ENCODE data around the gene VCAM1.

VCAM1 gene, protein sequence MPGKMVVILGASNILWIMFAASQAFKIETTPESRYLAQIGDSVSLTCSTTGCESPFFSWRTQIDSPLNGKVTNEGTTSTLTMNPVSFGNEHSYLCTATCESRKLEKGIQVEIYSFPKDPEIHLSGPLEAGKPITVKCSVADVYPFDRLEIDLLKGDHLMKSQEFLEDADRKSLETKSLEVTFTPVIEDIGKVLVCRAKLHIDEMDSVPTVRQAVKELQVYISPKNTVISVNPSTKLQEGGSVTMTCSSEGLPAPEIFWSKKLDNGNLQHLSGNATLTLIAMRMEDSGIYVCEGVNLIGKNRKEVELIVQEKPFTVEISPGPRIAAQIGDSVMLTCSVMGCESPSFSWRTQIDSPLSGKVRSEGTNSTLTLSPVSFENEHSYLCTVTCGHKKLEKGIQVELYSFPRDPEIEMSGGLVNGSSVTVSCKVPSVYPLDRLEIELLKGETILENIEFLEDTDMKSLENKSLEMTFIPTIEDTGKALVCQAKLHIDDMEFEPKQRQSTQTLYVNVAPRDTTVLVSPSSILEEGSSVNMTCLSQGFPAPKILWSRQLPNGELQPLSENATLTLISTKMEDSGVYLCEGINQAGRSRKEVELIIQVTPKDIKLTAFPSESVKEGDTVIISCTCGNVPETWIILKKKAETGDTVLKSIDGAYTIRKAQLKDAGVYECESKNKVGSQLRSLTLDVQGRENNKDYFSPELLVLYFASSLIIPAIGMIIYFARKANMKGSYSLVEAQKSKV

GRCh38 chr1:100719490-100719889 lies at the start of gene VCAM1:
Gene VCAM1, plus strand, starts transcription at chr1:100719742. Its CDS starts 119 bp downstream, at chr1:100719861.
- Histone ChIP-seq H3K36me3 (ENCODE audit: insufficient read depth, low read depth, low read length) (no peaks in the 10 kb centered on the region), H3K4me1 (ENCODE audit: insufficient read depth, low read length) (peaks cover 7% of the 10 kb centered on the region; the same call in 1 of the 2 replicates), H3K4me3 (ENCODE audit: low read length) (peak within 1 kb of the TSS; percentile 27; the same call in 1 of the 2 replicates), H3K9me3 (ENCODE audit: insufficient read depth, low read depth, low read length) (no peaks in the 10 kb centered on the region), H3K27me3 (ENCODE audit: insufficient read depth, low read length) (no peaks in the 10 kb centered on the region; the same call in 1 of the 2 replicates), H3K9ac (ENCODE audit: low read depth, low read length) (peak within 1 kb of the TSS; percentile 1; the same call in 1 of the 2 replicates), H3K27ac (ENCODE audit: low read length) (no peak within 1 kb of the TSS)

DNA sequence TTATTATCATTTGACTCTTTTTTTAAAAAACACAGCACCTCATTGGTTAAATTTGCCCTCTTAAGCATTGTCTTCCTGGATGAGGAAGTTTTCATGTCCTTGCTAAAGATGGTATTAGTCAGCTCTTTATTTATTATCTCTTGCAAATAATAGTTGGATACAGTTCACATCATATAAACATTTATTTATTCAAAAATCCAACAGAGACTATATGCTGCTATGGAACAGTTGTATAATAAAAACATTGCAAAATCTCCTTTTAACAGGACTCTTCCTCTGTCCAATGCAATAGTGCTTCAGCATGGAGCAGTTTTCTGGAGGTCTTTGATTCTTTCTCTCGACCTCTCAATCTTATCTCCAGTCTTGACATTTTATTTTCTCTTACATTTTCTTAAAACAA lies 49.5 kb upstream of the VCAM1 start:
- no peaks in the 10 kb centered on the region for H3K27me3 ChIP-seq (ENCODE audit: insufficient read depth, low read length)
- no peak overlapping the region for H3K9ac ChIP-seq (ENCODE audit: low read depth, low read length)
- H3K4me3 ChIP-seq (ENCODE audit: low read length) = no peak overlapping the region
- no peaks in the 10 kb centered on the region for H3K36me3 ChIP-seq (ENCODE audit: insufficient read depth, low read depth, low read length)
- no peaks in the 10 kb centered on the region for H3K4me1 ChIP-seq (ENCODE audit: insufficient read depth, low read length)
- no peak overlapping the region for H3K27ac ChIP-seq (ENCODE audit: low read length)
- peaks cover 13% of the 10 kb centered on the region; the same call in 1 of the 2 replicates for H3K9me3 ChIP-seq (ENCODE audit: insufficient read depth, low read depth, low read length)

- no peak overlapping the region for H3K27ac ChIP-seq (ENCODE audit: low read length)
- H3K27me3 ChIP-seq (ENCODE audit: insufficient read depth, low read length) = no peaks in the 10 kb centered on the region
- H3K4me3 ChIP-seq (ENCODE audit: low read length) = no peak overlapping the region
These were observed 47.9 kb upstream of the VCAM1 start for GRCh38 chr1:100671601-100672000.

GRCh38 chr1:100683448-100684349 lies 35.8 kb upstream of the VCAM1 start:
- Histone ChIP-seq H3K4me3 (ENCODE audit: low read length) (no peak overlapping the region), H3K27ac (ENCODE audit: low read length) (no peak overlapping the region)

More at GRCh38 chr1:100671601-100672000, 47.9 kb upstream of the VCAM1 start:
- H3K9me3 ChIP-seq (ENCODE audit: insufficient read depth, low read depth, low read length) = peaks cover 13% of the 10 kb centered on the region; the same call in 1 of the 2 replicates
- H3K4me1 ChIP-seq (ENCODE audit: insufficient read depth, low read length) = no peaks in the 10 kb centered on the region
- no peak overlapping the region for H3K9ac ChIP-seq (ENCODE audit: low read depth, low read length)
- no peaks in the 10 kb centered on the region for H3K36me3 ChIP-seq (ENCODE audit: insufficient read depth, low read depth, low read length)

GRCh38 chr1:100699744-100700143 lies 19.8 kb upstream of the VCAM1 start:
- no peaks in the 10 kb centered on the region; the same call in none of the 2 replicates for H3K9me3 ChIP-seq (ENCODE audit: insufficient read depth, low read depth, low read length)
- H3K27ac ChIP-seq (ENCODE audit: low read length) = no peak overlapping the region
- H3K4me1 ChIP-seq (ENCODE audit: insufficient read depth, low read length) = peaks cover 4% of the 10 kb centered on the region; the same call in 1 of the 2 replicates
- H3K9ac ChIP-seq (ENCODE audit: low read depth, low read length) = no peak overlapping the region
- no peak overlapping the region for H3K4me3 ChIP-seq (ENCODE audit: low read length)
- no peaks in the 10 kb centered on the region for H3K27me3 ChIP-seq (ENCODE audit: insufficient read depth, low read length)
- H3K36me3 ChIP-seq (ENCODE audit: insufficient read depth, low read depth, low read length) = no peaks in the 10 kb centered on the region

More at GRCh38 chr1:100683448-100684349, 35.8 kb upstream of the VCAM1 start:
- Histone ChIP-seq H3K4me1 (ENCODE audit: insufficient read depth, low read length) (no peaks in the 10 kb centered on the region), H3K36me3 (ENCODE audit: insufficient read depth, low read depth, low read length) (no peaks in the 10 kb centered on the region), H3K27me3 (ENCODE audit: insufficient read depth, low read length) (no peaks in the 10 kb centered on the region), H3K9me3 (ENCODE audit: insufficient read depth, low read depth, low read length) (no peaks in the 10 kb centered on the region), H3K9ac (ENCODE audit: low read depth, low read length) (no peak overlapping the region)

GRCh38 chr1:100700586-100700985 lies 19.0 kb upstream of the VCAM1 start:
- no peaks in the 10 kb centered on the region for H3K27me3 ChIP-seq (ENCODE audit: insufficient read depth, low read length)

GRCh38 chr1:100703052-100703451 lies 16.5 kb upstream of the VCAM1 start:
- Histone ChIP-seq H3K27me3 (ENCODE audit: insufficient read depth, low read length) (no peaks in the 10 kb centered on the region), H3K4me1 (ENCODE audit: insufficient read depth, low read length) (peaks cover 4% of the 10 kb centered on the region; the same call in 1 of the 2 replicates), H3K36me3 (ENCODE audit: insufficient read depth, low read depth, low read length) (no peaks in the 10 kb centered on the region), H3K9me3 (ENCODE audit: insufficient read depth, low read depth, low read length) (no peaks in the 10 kb centered on the region), H3K27ac (ENCODE audit: low read length) (no peak overlapping the region), H3K9ac (ENCODE audit: low read depth, low read length) (no peak overlapping the region), H3K4me3 (ENCODE audit: low read length) (no peak overlapping the region)

More at GRCh38 chr1:100700586-100700985, 19.0 kb upstream of the VCAM1 start:
- Histone ChIP-seq H3K9me3 (ENCODE audit: insufficient read depth, low read depth, low read length) (no peaks in the 10 kb centered on the region; the same call in 1 of the 2 replicates), H3K27ac (ENCODE audit: low read length) (no peak overlapping the region), H3K4me1 (ENCODE audit: insufficient read depth, low read length) (peaks cover 4% of the 10 kb centered on the region; the same call in 1 of the 2 replicates), H3K36me3 (ENCODE audit: insufficient read depth, low read depth, low read length) (no peaks in the 10 kb centered on the region), H3K9ac (ENCODE audit: low read depth, low read length) (no peak overlapping the region), H3K4me3 (ENCODE audit: low read length) (no peak overlapping the region)

GRCh38 chr1:100703716-100704115 lies 15.8 kb upstream of the VCAM1 start:
- Histone ChIP-seq H3K4me1 (ENCODE audit: insufficient read depth, low read length) (peaks cover 4% of the 10 kb centered on the region; the same call in 1 of the 2 replicates), H3K36me3 (ENCODE audit: insufficient read depth, low read depth, low read length) (no peaks in the 10 kb centered on the region), H3K27me3 (ENCODE audit: insufficient read depth, low read length) (no peaks in the 10 kb centered on the region), H3K9ac (ENCODE audit: low read depth, low read length) (no peak overlapping the region), H3K4me3 (ENCODE audit: low read length) (no peak overlapping the region), H3K27ac (ENCODE audit: low read length) (no peak overlapping the region), H3K9me3 (ENCODE audit: insufficient read depth, low read depth, low read length) (no peaks in the 10 kb centered on the region)

GRCh38 chr1:100704473-100704872 lies 15.1 kb upstream of the VCAM1 start:
- Histone ChIP-seq H3K9me3 (ENCODE audit: insufficient read depth, low read depth, low read length) (no peaks in the 10 kb centered on the region), H3K4me3 (ENCODE audit: low read length) (no peak overlapping the region), H3K4me1 (ENCODE audit: insufficient read depth, low read length) (peaks cover 4% of the 10 kb centered on the region; the same call in 1 of the 2 replicates), H3K9ac (ENCODE audit: low read depth, low read length) (no peak overlapping the region), H3K27ac (ENCODE audit: low read length) (no peak overlapping the region), H3K27me3 (ENCODE audit: insufficient read depth, low read length) (no peaks in the 10 kb centered on the region), H3K36me3 (ENCODE audit: insufficient read depth, low read depth, low read length) (no peaks in the 10 kb centered on the region)

DNA sequence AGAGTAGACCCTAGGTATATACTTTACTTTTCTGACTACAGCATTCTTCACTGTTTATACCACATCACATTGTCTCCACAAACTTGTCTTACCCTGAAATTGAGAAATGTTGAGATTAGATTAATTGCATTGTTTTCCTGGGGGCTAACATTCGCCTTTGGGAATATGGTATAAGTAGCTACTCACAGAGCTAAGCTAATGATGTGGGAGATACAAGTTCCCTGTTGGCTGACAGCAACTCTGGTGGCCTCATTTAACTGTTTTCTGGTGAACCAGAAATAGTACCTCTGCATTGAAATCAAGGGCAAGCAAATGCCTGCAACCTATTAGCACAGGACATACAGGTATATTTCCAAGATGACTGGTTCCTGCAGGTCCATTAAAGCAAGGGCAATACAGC lies 13.2 kb upstream of the VCAM1 start:
- no peaks in the 10 kb centered on the region for H3K27me3 ChIP-seq (ENCODE audit: insufficient read depth, low read length)
- H3K27ac ChIP-seq (ENCODE audit: low read length) = no peak overlapping the region
- H3K9ac ChIP-seq (ENCODE audit: low read depth, low read length) = no peak overlapping the region
- no peaks in the 10 kb centered on the region for H3K36me3 ChIP-seq (ENCODE audit: insufficient read depth, low read depth, low read length)
- H3K4me3 ChIP-seq (ENCODE audit: low read length) = no peak overlapping the region
- H3K4me1 ChIP-seq (ENCODE audit: insufficient read depth, low read length) = peaks cover 4% of the 10 kb centered on the region; the same call in 1 of the 2 replicates
- no peaks in the 10 kb centered on the region for H3K9me3 ChIP-seq (ENCODE audit: insufficient read depth, low read depth, low read length)

GRCh38 chr1:100706856-100707255 lies 12.7 kb upstream of the VCAM1 start:
- no peaks in the 10 kb centered on the region for H3K9me3 ChIP-seq (ENCODE audit: insufficient read depth, low read depth, low read length)
- H3K4me1 ChIP-seq (ENCODE audit: insufficient read depth, low read length) = peaks cover 4% of the 10 kb centered on the region; the same call in 1 of the 2 replicates
- no peaks in the 10 kb centered on the region for H3K36me3 ChIP-seq (ENCODE audit: insufficient read depth, low read depth, low read length)
- H3K4me3 ChIP-seq (ENCODE audit: low read length) = no peak overlapping the region
- no peak overlapping the region for H3K27ac ChIP-seq (ENCODE audit: low read length)
- no peak overlapping the region for H3K9ac ChIP-seq (ENCODE audit: low read depth, low read length)
- H3K27me3 ChIP-seq (ENCODE audit: insufficient read depth, low read length) = no peaks in the 10 kb centered on the region
